Measurements from ENCODE around the gene CDK7.
A peak's percentile ranks its signal among the peaks of the same experiment; 100 is the strongest.

The CDK7 gene

GRCh38 chr5:69245031-69245430, 10.3 kb downstream of the CDK7 start:
- no peaks in the 10 kb centered on the region for H3K4me1 ChIP-seq (ENCODE audit: control insufficient read depth, insufficient read depth, low read length)
- H3K36me3 ChIP-seq (ENCODE audit: control insufficient read depth in 2 of 2, insufficient read depth in 1 of 2, low read length in 2 of 2) = peaks cover 6 to 8% of the 10 kb centered on the region in 2 experiments; a peak in 2 of 3 replicates
- H3K27ac ChIP-seq (ENCODE audit: extremely low read depth, low read depth, low read length) = no peak overlapping the region
- no peaks in the 10 kb centered on the region for H3K9me3 ChIP-seq (ENCODE audit: control insufficient read depth, insufficient read depth, low read depth, low read length)
- CTCF ChIA-PET = no interaction called here
- POLR2A ChIA-PET = no interaction called here
- no peak overlapping the region for H3K4me3 ChIP-seq (ENCODE audit: low read depth, low read length)
- TF ChIP-seq ZNF221 (tag by site-specific recombination; IDR thresholded peaks at IDR 0.05; ENCODE audit: borderline replicate concordance) = no peak
- TF ChIP-seq ZNF184 (tag by site-specific recombination; IDR thresholded peaks at IDR 0.05) = no peak
- TF ChIP-seq BCL11A (tag by site-specific recombination; IDR thresholded peaks at IDR 0.05; ENCODE audit: low read depth) = no peak
- no peak for TF ChIP-seq ZNF148 (tag by site-specific recombination; IDR thresholded peaks at IDR 0.05; ENCODE audit: borderline replicate concordance)
- TF ChIP-seq KLF7 (tag by site-specific recombination; IDR thresholded peaks at IDR 0.05; ENCODE audit: borderline replicate concordance) = no peak
- no peak for TF ChIP-seq ZNF132 (tag by site-specific recombination; IDR thresholded peaks at IDR 0.05; ENCODE audit: borderline replicate concordance)
- no peak for TF ChIP-seq ZNF266 (tag by site-specific recombination; IDR thresholded peaks at IDR 0.05; ENCODE audit: low read depth)
- no peak for TF ChIP-seq TRIM28 (IDR thresholded peaks at IDR 0.05; ENCODE audit: borderline replicate concordance, low read length)

- CTCF ChIA-PET = no interaction called here
- TF ChIP-seq SETDB1 (IDR thresholded peaks at IDR 0.05; ENCODE audit: insufficient read length, low read length) (peak; percentile 69), ZBTB48 (tag by site-specific recombination; IDR thresholded peaks at IDR 0.05) (no peak)
- Histone ChIP-seq H3K9me3 (ENCODE audit: control insufficient read depth, insufficient read depth, low read depth, low read length) (no peaks in the 10 kb centered on the region), H3K4me1 (ENCODE audit: control insufficient read depth, insufficient read depth, low read length) (no peaks in the 10 kb centered on the region), H3K27ac (ENCODE audit: extremely low read depth, low read depth, low read length) (no peak overlapping the region), H3K36me3 (ENCODE audit: control insufficient read depth in 2 of 2, insufficient read depth in 1 of 2, low read length in 2 of 2) (peaks cover 4 to 5% of the 10 kb centered on the region in 2 experiments; a peak in 2 of 3 replicates), H3K4me3 (ENCODE audit: low read depth, low read length) (no peak overlapping the region)
- POLR2A ChIA-PET = no interaction called here
Measured at GRCh38 chr5:69248019-69248418, 13.3 kb downstream of the CDK7 start.

GRCh38 chr5:69250593-69250992, 15.9 kb downstream of the CDK7 start:
- TF ChIP-seq ZNF302 (tag by site-specific recombination; IDR thresholded peaks at IDR 0.05; ENCODE audit: low read depth) (no peak), ZNF174 (tag by site-specific recombination; IDR thresholded peaks at IDR 0.05) (no peak), EGR2 (tag by site-specific recombination; IDR thresholded peaks at IDR 0.05; ENCODE audit: low read depth) (no peak), SP2 (tag by site-specific recombination; IDR thresholded peaks at IDR 0.05) (no peak), ZNF624 (tag by site-specific recombination; IDR thresholded peaks at IDR 0.05) (no peak)
- Histone ChIP-seq H3K36me3 (ENCODE audit: control insufficient read depth in 2 of 2, insufficient read depth in 1 of 2, low read length in 2 of 2) (peaks cover 4 to 5% of the 10 kb centered on the region in 2 experiments; a peak in 2 of 3 replicates), H3K27ac (ENCODE audit: extremely low read depth, low read depth, low read length) (no peak overlapping the region), H3K9me3 (ENCODE audit: control insufficient read depth, insufficient read depth, low read depth, low read length) (no peaks in the 10 kb centered on the region), H3K4me3 (ENCODE audit: low read depth, low read length) (no peak overlapping the region), H3K4me1 (ENCODE audit: control insufficient read depth, insufficient read depth, low read length) (no peaks in the 10 kb centered on the region)
- POLR2A ChIA-PET = interaction anchor here (1.9 kb wide), 1 partner anchor 15 kb away, joined by 5 read pairs; the partner anchor contains the start of gene CDK7
- CTCF ChIA-PET = interaction anchor here (1.5 kb wide), 1 partner anchor 21 kb away, joined by 4 read pairs; no protein-coding TSS in a partner anchor

GRCh38 chr5:69252437-69252836, 17.8 kb downstream of the CDK7 start:
- peaks cover 13 to 19% of the 10 kb centered on the region in 2 experiments; a peak in 2 of 3 replicates for H3K36me3 ChIP-seq (ENCODE audit: control insufficient read depth in 2 of 2, insufficient read depth in 1 of 2, low read length in 2 of 2)
- ChIA-PET CTCF (no interaction called here), POLR2A (no interaction called here)
- no peaks in the 10 kb centered on the region for H3K9me3 ChIP-seq (ENCODE audit: control insufficient read depth, insufficient read depth, low read depth, low read length)
- no peak overlapping the region for H3K27ac ChIP-seq (ENCODE audit: extremely low read depth, low read depth, low read length)
- H3K4me3 ChIP-seq (ENCODE audit: low read depth, low read length) = no peak overlapping the region
- H3K4me1 ChIP-seq (ENCODE audit: control insufficient read depth, insufficient read depth, low read length) = no peaks in the 10 kb centered on the region
- TF ChIP-seq ZNF785 (tag by site-specific recombination; IDR thresholded peaks at IDR 0.05) (no peak), HIC1 (tag by site-specific recombination; IDR thresholded peaks at IDR 0.05) (no peak), KLF16 (tag by site-specific recombination; IDR thresholded peaks at IDR 0.05) (no peak), ZNF175 (tag by site-specific recombination; IDR thresholded peaks at IDR 0.05) (no peak)

Measured in HEK293 (cell line).